KMS-11 (cell line): ENCODE results near the gene KRT14.
"Not testable (repeated sequence)": the region's sequence is repeated elsewhere in the genome, so short reads cannot be mapped to it uniquely, and the experiment has no call there.

Experiments used
- H2AFZ ChIP-seq: fragments of 200-600 bp; sonication (generic); 2 replicates; pipeline ENCODE4 v1.6.1; 2016; ENCODE audit warnings: antibody characterized with exemption, mixed run types, low read depth
- H3K27ac ChIP-seq: fragments of 200-600 bp; sonication (generic); 2 replicates; pipeline ENCODE4 v1.6.1; 2016; ENCODE audit warnings: mild to moderate bottlenecking, mixed run types
- H3K27me3 ChIP-seq: fragments of 200-600 bp; sonication (generic); 2 replicates; pipeline ENCODE4 v1.6.1; 2017; ENCODE audit warnings: mild to moderate bottlenecking, low read depth, mixed run types, moderate library complexity; ENCODE audit not compliant: insufficient read depth
- H3K36me3 ChIP-seq: fragments of 200-600 bp; sonication (generic); 2 replicates; pipeline ENCODE4 v1.6.1; 2017; ENCODE audit warnings: mild to moderate bottlenecking, mixed run types; ENCODE audit not compliant: insufficient read depth
- H3K4me1 ChIP-seq: fragments of 200-600 bp; sonication (generic); 2 replicates; pipeline ENCODE4 v1.6.1; 2016; ENCODE audit warnings: mild to moderate bottlenecking, low read depth, mixed run types; ENCODE audit not compliant: poor library complexity, severe bottlenecking
- H3K4me2 ChIP-seq: fragments of 200-600 bp; sonication (generic); 2 replicates; pipeline ENCODE4 v1.7.0; 2016; ENCODE audit warnings: mild to moderate bottlenecking, mixed run types
- H3K4me3 ChIP-seq: fragments of 200-600 bp; sonication (generic); IDR thresholded peaks from 2 replicates; pipeline ENCODE4 v1.6.1; 2017; ENCODE audit warnings: low read depth, low read length, mixed read lengths; ENCODE audit not compliant: insufficient read depth
- H3K79me2 ChIP-seq: fragments of 200-600 bp; sonication (generic); 2 replicates; pipeline ENCODE4 v1.6.1; 2016; ENCODE audit warnings: low read depth, mixed run types; ENCODE audit not compliant: insufficient read depth
- H3K9ac ChIP-seq: fragments of 200-600 bp; sonication (generic); 2 replicates; pipeline ENCODE4 v1.6.1; 2016; ENCODE audit warnings: mild to moderate bottlenecking, mixed run types
- H4K20me1 ChIP-seq: fragments of 200-600 bp; sonication (generic); 2 replicates; pipeline ENCODE4 v1.6.1; 2016; ENCODE audit warnings: mild to moderate bottlenecking, mixed run types; ENCODE audit not compliant: insufficient read depth
- CTCF ChIP-seq: fragments of 200-600 bp; sonication (generic); conservative IDR thresholded peaks from 2 replicates; pipeline ENCODE4 v1.6.1; 2017; ENCODE audit warnings: low read depth, mild to moderate bottlenecking, antibody characterized with exemption, low read length, moderate library complexity, mixed read lengths

KRT14 gene

GRCh38 chr17:41620583-41621434 is 34.1 kb upstream of the KRT14 start:
- Histone ChIP-seq H3K9ac (no peak overlapping the region), H2AFZ (no peak overlapping the region), H3K36me3 (no peaks in the 10 kb centered on the region), H3K27me3 (peaks cover 96% of the 10 kb centered on the region), H3K4me2 (no peak overlapping the region), H3K4me1 (no peaks in the 10 kb centered on the region), H3K79me2 (no peaks in the 10 kb centered on the region), H4K20me1 (no peaks in the 10 kb centered on the region), H3K27ac (no peak overlapping the region), H3K4me3 (no peak overlapping the region)
- TF ChIP-seq CTCF: no peak

GRCh38 chr17:41619927-41620582 is 33.4 kb upstream of the KRT14 start:
- H3K27ac ChIP-seq, H4K20me1 ChIP-seq, H3K9ac ChIP-seq, H3K36me3 ChIP-seq, H2AFZ ChIP-seq, H3K79me2 ChIP-seq, H3K4me3 ChIP-seq, H3K4me2 ChIP-seq, H3K4me1 ChIP-seq: not testable (repeated sequence)
- H3K27me3 ChIP-seq: peaks cover 96% of the 10 kb centered on the region

GRCh38 chr17:41619036-41619926 is 32.6 kb upstream of the KRT14 start:
- TF ChIP-seq CTCF: no peak
- H4K20me1 ChIP-seq: no peaks in the 10 kb centered on the region
- H3K79me2 ChIP-seq: no peaks in the 10 kb centered on the region
- H3K27me3 ChIP-seq: peaks cover 96% of the 10 kb centered on the region
- no peaks in the 10 kb centered on the region for H3K4me1 ChIP-seq
- H3K4me2 ChIP-seq: no peak overlapping the region
- no peaks in the 10 kb centered on the region for H3K36me3 ChIP-seq
- no peak overlapping the region for H2AFZ ChIP-seq
- H3K9ac ChIP-seq: no peak overlapping the region
- H3K4me3 ChIP-seq: no peak overlapping the region
- no peak overlapping the region for H3K27ac ChIP-seq

- Histone ChIP-seq H3K9ac (no peak overlapping the region), H4K20me1 (no peaks in the 10 kb centered on the region), H3K27ac (no peak overlapping the region), H3K79me2 (no peaks in the 10 kb centered on the region), H3K4me3 (no peak overlapping the region), H2AFZ (no peak overlapping the region), H3K4me2 (no peak overlapping the region), H3K36me3 (no peaks in the 10 kb centered on the region), H3K4me1 (no peaks in the 10 kb centered on the region), H3K27me3 (peaks cover 96% of the 10 kb centered on the region)
- no peak for TF ChIP-seq CTCF
These were observed 31.8 kb upstream of the KRT14 start for GRCh38 chr17:41618341-41619035.
